NCI-H1092 (cell line): ENCODE results near the gene KATNB1.

Experiments used
- DNase-seq: peaks from one replicate; lab custom pipeline; 2025; lab: John Stamatoyannopoulos, UW

The KATNB1 gene

GRCh38 chr16:57735755-57736418 lies at the start of gene KATNB1:
KATNB1 (plus strand) TSS chr16:57735770; CDS start chr16:57737244, 1,474 bp downstream.
- DNase-seq, result no peak

GRCh38 chr16:57686577-57686976 lies 49.0 kb upstream of the KATNB1 start:
- DNase-seq, result no peak

DNA sequence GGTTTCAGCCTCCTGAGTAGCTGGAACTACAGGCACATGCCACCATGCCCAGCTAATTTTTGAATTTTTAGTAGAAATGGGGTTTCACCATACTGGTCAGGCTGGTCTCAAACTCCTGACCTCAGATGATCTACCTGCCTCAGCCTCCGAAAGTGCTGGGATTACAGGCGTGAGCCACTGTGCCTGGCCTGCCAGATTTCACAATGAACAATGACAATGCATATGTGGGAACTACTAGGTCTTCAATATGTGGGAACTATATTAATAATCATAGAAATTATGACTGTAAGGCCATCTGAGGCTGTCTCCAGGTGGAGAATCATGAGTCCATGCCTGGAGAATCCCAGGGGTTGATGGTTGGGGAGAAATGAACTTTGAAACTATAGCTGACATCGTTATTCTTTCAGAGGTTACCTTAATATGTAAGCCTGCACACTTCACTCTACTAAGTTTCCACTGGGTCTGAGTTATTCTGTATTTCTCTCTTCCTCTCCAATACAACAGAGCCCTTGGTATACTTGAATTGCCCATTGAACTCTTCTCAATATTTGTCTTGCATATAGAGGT lies 48.1 kb upstream of the KATNB1 start:
- DNase-seq, result no peak

DNA sequence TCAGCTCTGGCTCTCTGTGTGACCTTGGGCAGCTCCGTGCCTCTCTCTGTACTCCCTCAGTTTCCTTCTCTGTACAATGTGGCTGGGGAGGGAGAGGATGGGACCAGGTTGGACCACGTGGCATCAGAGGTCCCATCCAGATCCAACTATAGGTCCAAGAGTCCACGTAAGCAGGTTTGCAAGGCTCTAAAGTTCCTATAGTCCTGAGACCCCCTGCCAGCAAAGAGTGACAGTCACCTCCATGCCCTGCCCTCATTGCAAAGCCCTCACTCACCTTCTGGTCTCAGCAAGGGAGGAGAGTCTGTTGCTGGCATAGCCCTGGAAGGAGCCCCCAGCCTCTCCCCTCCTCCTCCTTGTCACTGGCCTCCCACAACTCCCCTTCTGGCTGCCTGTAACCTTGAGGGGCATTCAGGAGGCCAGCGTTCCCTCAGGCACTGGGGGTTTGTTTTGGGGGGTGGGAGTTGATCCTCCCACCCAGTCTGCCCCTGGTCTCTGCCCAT lies 47.0 kb upstream of the KATNB1 start:
- no peak for DNase-seq

DNA sequence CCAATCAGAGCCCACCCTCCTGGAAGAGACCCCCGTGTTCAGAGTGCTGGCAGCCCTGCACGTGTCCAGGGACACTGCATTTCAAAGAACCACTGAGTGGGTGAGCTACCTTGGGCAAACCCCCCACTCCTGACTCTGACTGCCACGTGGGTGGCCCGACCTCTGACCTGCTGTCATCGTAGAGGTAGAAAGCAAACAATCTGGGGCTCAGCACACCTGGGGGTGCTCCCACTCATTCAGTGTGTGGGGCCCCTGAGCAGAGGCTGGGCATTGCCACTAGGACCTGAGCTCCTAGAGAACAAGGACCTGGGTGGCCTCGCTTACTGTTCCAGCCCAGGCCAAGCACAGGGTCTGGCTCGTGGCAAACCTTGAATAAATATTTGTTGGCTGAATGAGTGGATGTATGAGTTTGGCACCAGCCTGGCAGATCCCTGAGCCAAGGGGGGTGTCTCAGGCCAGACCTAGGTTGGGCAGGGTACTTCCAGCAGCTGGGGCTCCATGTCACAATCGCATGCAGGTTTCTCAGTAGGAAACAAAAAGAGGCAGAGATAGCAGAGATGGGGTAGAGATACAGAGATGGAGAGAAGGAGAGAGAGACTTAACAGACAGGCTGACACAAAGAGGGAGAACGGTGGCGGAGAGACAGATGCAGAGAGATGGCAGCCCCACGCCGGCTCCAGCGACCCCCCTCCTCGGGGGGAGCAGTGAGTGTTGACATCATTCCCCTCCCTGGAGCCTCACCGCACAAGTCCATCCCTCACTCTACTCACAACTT lies 46.4 kb upstream of the KATNB1 start:
- DNase-seq, result no peak

DNA sequence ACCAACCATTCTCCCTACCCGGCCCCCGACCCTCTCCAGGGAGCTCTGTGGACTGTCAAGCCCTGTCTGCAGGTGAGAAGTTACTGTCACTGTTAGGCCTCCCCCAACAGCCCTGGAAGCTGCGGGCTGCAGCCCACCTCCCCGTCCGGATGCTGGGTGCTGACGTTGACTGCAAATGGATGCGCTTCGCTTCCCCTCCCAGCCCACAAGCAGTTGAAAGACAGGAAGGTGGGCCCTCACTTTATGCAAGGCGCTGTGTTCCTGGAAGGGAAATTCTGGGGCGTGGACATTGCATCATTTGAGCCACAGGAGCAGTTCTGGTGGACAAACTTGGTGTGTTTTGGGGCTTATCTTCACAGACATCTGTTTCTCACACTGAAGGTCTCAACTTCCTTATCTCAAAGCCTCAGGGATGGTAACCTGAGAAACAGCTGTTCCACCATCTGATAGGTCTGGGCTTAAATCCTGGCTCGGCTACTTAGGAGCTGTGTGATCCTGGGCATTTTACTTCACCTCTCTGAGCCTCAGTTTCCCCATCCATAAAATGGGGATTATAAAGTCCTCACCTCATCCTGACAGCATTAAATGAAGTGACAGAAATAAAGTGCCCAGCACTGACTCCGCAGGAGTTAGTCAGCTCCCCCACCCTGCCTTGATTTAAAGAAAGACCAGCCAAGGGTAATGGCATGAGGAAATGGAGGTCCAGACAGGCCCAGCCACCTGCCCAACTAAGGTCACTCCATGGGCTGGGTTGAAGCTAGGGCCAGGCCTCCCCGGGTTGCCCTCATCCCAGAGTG lies 45.6 kb upstream of the KATNB1 start:
- no peak for DNase-seq

- DNase-seq, result no peak
These were observed 44.6 kb upstream of the KATNB1 start for GRCh38 chr16:57690782-57691471.

DNA sequence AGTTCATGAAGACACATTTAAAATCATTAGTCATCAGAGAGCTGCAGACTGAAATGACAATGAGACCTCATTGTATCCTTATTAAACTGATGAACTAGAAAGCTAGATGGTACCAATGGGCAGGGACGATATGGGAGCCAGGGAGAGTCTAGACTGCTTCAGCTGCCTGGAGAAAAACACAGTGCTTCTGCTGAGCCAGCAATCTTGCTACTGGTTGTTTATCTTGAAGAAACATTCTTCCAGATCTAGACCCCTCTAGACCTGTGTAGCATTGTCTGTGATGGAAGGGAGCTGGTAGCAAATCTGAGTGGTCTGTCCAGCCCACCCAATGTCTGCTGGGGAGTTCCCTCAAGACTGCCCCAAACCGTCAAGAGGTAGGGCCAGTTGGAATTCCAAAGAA lies 42.9 kb upstream of the KATNB1 start:
- DNase-seq, result no peak

GRCh38 chr16:57693550-57693949 lies 42.0 kb upstream of the KATNB1 start:
- DNase-seq, result no peak

- DNase-seq, result no peak
These were observed 41.3 kb upstream of the KATNB1 start for GRCh38 chr16:57694231-57694724.

GRCh38 chr16:57694725-57695679 lies 40.6 kb upstream of the KATNB1 start, which contains the start of gene DRC7:
DRC7 (plus strand) TSS chr16:57694806; CDS start chr16:57697950, 3,144 bp downstream.
- peak; percentile 38 for DNase-seq

DNA sequence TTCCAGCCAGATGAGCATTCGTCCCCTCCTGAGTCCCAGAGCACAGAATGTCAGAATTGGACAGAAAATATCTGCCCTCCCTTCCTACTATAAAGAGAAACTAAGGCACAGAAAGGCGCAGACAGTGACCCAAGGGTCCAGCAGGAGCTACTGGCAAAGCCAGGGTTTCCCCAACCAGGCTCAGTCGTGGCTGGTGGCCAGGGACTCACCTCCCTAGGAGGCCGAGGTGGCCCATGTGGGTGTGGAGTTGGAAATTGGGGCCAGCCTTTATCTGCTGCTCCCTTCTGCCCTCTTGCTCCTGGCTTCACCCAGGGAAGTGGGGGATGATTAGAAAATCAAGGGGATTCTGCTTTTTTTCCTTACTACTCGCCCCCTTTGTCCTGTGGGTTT lies 39.9 kb upstream of the KATNB1 start:
- DNase-seq, result no peak

DNA sequence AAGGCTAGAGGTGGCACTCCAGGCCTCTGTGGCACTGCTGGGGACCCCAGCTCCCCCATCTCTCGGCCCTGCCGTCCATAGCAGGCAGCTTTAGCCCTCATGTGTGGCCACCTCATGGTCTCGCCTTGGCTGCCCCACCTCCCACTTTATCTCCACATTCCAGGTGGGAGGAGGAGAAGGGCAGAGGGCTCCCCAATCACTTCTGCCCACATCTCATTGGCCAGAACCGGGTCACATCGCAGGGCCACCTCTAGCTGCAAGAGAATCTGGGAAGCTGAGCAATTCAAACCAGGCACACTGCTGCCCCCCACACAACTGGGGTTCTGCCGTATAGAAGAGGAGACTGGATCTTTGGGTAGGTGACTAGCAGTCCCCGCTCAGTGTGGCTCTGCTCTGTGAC lies 39.3 kb upstream of the KATNB1 start:
- DNase-seq, result no peak

DNA sequence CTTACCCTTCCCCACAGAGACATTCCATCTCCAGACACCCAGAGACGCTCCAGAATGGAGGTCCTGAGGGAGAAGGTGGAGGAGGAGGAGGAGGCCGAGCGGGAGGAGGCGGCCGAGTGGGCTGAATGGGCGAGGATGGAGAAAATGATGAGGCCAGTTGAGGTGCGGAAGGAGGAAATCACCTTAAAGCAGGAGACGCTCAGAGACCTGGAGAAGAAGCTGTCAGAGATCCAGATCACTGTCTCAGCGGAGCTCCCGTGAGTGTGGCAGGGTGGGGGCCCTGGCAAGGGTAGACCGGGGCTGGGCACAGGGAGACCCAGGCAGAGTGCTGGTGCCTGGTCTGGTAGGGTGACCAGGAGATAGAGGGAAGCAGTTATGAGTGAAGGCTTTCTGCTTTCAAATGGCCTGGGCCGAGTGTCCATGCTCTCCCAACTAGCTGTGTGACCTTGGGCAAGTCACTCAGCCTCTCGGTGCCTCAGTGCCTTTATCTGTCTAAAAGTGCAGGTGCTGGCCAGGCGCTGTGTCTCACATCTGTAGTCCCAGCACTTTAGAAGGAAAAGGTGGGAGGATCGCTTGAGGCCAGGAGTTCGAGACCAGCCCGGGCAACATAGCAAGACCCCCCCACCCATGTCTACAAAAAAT lies 37.6 kb upstream of the KATNB1 start:
- DNase-seq, result no peak

DNA sequence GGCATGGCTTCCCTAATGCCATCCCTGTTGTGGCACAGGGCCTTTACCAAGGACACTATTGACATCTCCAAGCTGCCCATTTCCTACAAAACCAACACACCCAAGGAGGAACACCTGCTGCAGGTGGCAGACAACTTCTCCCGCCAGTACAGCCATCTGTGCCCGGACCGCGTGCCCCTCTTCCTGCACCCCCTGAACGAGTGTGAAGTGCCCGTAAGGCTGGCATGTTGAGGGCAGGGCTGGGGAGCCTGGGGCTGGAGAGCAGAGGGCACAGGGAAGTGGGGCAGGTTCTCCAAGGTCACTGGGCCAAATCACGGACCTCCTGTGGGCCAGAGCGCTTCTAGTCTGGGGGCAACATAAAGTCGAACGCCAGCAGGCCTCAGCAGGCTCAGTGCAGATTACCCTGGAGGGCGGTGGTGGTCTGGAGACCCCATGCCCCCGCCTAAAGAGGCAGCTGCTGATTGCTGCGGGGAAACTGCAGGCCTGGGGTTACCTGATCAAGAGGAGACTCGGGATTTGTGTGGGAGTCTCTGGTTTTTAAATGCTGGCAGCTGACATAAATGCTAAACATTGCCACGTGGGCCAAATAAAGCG lies 36.7 kb upstream of the KATNB1 start:
- no peak for DNase-seq

- no peak for DNase-seq
These were observed 36.1 kb upstream of the KATNB1 start for GRCh38 chr16:57699481-57699880.

GRCh38 chr16:57699899-57700298 lies 35.7 kb upstream of the KATNB1 start:
- no peak for DNase-seq

DNA sequence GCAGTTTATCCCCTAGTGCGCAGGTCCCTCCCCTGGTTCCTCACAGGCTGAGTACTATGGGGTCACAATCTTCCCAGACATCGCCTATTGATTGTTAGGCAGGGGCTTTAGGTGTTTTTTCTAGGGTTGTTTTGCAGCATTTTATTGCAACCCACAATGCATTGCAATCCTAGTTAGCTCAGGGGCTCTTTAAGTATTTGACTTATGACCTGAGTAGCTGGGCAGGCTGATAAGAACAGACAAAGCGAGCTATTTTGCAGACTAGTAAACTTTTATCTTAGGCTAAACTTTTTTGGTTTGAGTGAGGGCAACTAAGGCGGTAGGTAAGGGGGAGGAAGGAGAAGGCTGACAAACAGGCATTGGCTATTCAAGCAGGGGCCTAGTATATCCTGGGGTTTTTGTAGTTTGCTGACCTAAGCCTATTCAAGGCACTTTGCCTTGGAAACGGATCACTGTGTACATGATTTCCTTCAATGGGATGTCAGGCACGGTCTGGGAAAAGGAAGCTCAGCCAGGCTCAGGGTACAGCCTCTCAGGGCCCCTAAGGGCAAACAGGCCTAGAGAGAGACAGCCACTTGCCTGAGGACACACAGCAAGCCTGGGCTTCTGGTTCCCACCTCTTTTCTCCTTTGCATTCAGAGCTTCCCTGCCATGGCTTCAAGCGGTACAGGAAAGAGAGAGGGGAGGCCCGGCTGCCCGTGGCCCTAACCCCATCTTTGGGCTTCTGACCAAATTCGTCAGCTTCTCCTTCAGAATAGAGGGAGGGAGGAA lies 34.6 kb upstream of the KATNB1 start:
- DNase-seq, result no peak
